AG04449 (cell line): ENCODE results near the gene TRIM59.
A peak's percentile ranks its signal among the peaks of the same experiment; 100 is the strongest.
"Not testable (repeated sequence)": the region's sequence is repeated elsewhere in the genome, so short reads cannot be mapped to it uniquely, and the experiment has no call there.

Source experiments
- CTCF ChIA-PET: fragments of 350-600 bp; formaldehyde crosslinking; extraction: SDS; loops from one replicate; lab custom pipeline; 2021; ENCODE audit warnings: antibody characterized with exemption; lab: Yijun Ruan, JAX
- POLR2A ChIA-PET: fragments of 400-600, 350-600 bp; formaldehyde crosslinking; extraction: SDS; loops from one replicate; lab custom pipeline; 2020; ENCODE audit warnings: antibody characterized with exemption, inconsistent platforms; lab: Yijun Ruan, JAX
- DNase-seq: peaks from one replicate; pipeline ENCODE4 v3.0.0-alpha.2; 2010; ENCODE audit warnings: low read depth, low spot score
- H3K4me3 ChIP-seq: 2 replicates; pipeline ENCODE4 v1.5.1; 2011; ENCODE audit warnings: low read depth, mild to moderate bottlenecking, control low read depth, low read length
- TF ChIP-seq, protein P1 (sequence below): IDR thresholded peaks from one replicate; pipeline ENCODE4 v1.5.1; 2011; ENCODE audit warnings: mild to moderate bottlenecking, moderate library complexity, low read length, control low read depth, inconsistent platforms; ENCODE audit not compliant: insufficient read depth; ENCODE audit errors: missing control alignments

TRIM59 gene

GRCh38 chr3:160455846-160456245, 6.3 kb upstream of the TRIM59 start:
- no peak for DNase-seq
- POLR2A ChIA-PET, result interaction anchor here (0.6 kb wide), 1 partner anchor 17 kb away, joined by 3 read pairs; no protein-coding TSS in a partner anchor
- no peak overlapping the region for H3K4me3 ChIP-seq
- TF ChIP-seq, protein P1, sequence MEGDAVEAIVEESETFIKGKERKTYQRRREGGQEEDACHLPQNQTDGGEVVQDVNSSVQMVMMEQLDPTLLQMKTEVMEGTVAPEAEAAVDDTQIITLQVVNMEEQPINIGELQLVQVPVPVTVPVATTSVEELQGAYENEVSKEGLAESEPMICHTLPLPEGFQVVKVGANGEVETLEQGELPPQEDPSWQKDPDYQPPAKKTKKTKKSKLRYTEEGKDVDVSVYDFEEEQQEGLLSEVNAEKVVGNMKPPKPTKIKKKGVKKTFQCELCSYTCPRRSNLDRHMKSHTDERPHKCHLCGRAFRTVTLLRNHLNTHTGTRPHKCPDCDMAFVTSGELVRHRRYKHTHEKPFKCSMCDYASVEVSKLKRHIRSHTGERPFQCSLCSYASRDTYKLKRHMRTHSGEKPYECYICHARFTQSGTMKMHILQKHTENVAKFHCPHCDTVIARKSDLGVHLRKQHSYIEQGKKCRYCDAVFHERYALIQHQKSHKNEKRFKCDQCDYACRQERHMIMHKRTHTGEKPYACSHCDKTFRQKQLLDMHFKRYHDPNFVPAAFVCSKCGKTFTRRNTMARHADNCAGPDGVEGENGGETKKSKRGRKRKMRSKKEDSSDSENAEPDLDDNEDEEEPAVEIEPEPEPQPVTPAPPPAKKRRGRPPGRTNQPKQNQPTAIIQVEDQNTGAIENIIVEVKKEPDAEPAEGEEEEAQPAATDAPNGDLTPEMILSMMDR, result no peak
- CTCF ChIA-PET, result no interaction called here

- no peak overlapping the region for H3K4me3 ChIP-seq
- CTCF ChIA-PET, result interaction anchor here (0.7 kb wide), 3 partner anchors 10 to 32 kb away, joined by 3 read pairs; no protein-coding TSS in a partner anchor
- POLR2A ChIA-PET, result no interaction called here
- TF ChIP-seq, protein P1, result no peak
- no peak for DNase-seq
Observed at GRCh38 chr3:160454995-160455394, 5.4 kb upstream of the TRIM59 start.

GRCh38 chr3:160452251-160452650, 2.7 kb upstream of the TRIM59 start:
- CTCF ChIA-PET, result interaction anchor here (0.6 to 4.4 kb wide), 4 partner anchors 9 to 34 kb away, joined by 3 to 25 read pairs (median 17); no protein-coding TSS in a partner anchor
- H3K4me3 ChIP-seq, DNase-seq, POLR2A ChIA-PET: not testable (repeated sequence)

GRCh38 chr3:160451602-160452001, 2.0 kb upstream of the TRIM59 start:
- POLR2A ChIA-PET, result interaction anchor here (3.3 kb wide), 1 partner anchor 22 kb away, joined by 22 read pairs; no protein-coding TSS in a partner anchor
- CTCF ChIA-PET, result interaction anchor here (2.6 to 4.9 kb wide), 5 partner anchors 9 to 37 kb away, joined by 10 to 25 read pairs (median 18); no protein-coding TSS in a partner anchor
- TF ChIP-seq, protein P1, result no peak
- H3K4me3 ChIP-seq, result no peak overlapping the region
- DNase-seq, result no peak

- TF ChIP-seq, protein P1, result peak; percentile 20
- H3K4me3 ChIP-seq, result peak overlapping the region; percentile 88
- DNase-seq, result peak; percentile 84
- ChIA-PET POLR2A (interaction anchor here (1.2 to 3.3 kb wide), 3 partner anchors 23 to 31 kb away, joined by 3 to 22 read pairs (median 5); no protein-coding TSS in a partner anchor), CTCF (interaction anchor here (1.4 to 4.9 kb wide), 8 partner anchors 10 to 444 kb away, joined by 4 to 25 read pairs (median 15); no protein-coding TSS in a partner anchor)
Observed at GRCh38 chr3:160450846-160451245, 1.3 kb upstream of the TRIM59 start.

GRCh38 chr3:160448845-160449635, 546 bp downstream of the TRIM59 start:
- TF ChIP-seq, protein P1, result no peak
- peak overlapping the region; percentile 88 for H3K4me3 ChIP-seq
- POLR2A ChIA-PET, result interaction anchor here (0.9 to 3.3 kb wide), 6 partner anchors 10 to 33 kb away, joined by 3 to 22 read pairs (median 4); no protein-coding TSS in a partner anchor
- no peak for DNase-seq
- CTCF ChIA-PET, result interaction anchor here (1.1 to 4.9 kb wide), 11 partner anchors 10 to 286 kb away, joined by 3 to 25 read pairs (median 5); no protein-coding TSS in a partner anchor
